PFSK-1 (cell line): ENCODE measurements around the gene TMEM9.

ENCODE experiments used
- FOXP2 ChIP-seq: optimal IDR thresholded peaks from 2 replicates; pipeline ENCODE3; 2011; ENCODE audit warnings: borderline replicate concordance, control low read depth, inconsistent platforms; ENCODE audit not compliant: insufficient read depth; ENCODE audit errors: extremely low read length, extremely low read depth
- POLR2AphosphoS5 ChIP-seq: IDR thresholded peaks from 2 replicates; pipeline ENCODE4 v1.6.1; 2012; ENCODE audit warnings: low read depth, mild to moderate bottlenecking, control low read depth, low read length, moderate library complexity
- SIN3A ChIP-seq: IDR thresholded peaks from 2 replicates; pipeline ENCODE4 v1.6.1; 2012; ENCODE audit warnings: mild to moderate bottlenecking, low read length, moderate library complexity, borderline replicate concordance; ENCODE audit not compliant: insufficient read depth
- TAF1 ChIP-seq: IDR thresholded peaks from 2 replicates; pipeline ENCODE4 v1.6.1; 2012; ENCODE audit warnings: low read length, control low read depth, borderline replicate concordance; ENCODE audit not compliant: insufficient read depth
- TF ChIP-seq, protein P1 (sequence below), 2 experiments: IDR thresholded peaks; 2 replicates each; pipeline versions ENCODE4 v1.6.1 to v1.8.0; 2011 to 2012; ENCODE audit warnings: low read depth in 2 of 2, low read length in 2 of 2, control low read depth in 1 of 2, inconsistent platforms in 1 of 2, mild to moderate bottlenecking in 1 of 2, moderate library complexity in 1 of 2; ENCODE audit not compliant: insufficient read depth in 1 of 2

- TF ChIP-seq POLR2AphosphoS5 (no peak), TAF1 (no peak), SIN3A (no peak), FOXP2 (no peak)
- TF ChIP-seq, protein P1, sequence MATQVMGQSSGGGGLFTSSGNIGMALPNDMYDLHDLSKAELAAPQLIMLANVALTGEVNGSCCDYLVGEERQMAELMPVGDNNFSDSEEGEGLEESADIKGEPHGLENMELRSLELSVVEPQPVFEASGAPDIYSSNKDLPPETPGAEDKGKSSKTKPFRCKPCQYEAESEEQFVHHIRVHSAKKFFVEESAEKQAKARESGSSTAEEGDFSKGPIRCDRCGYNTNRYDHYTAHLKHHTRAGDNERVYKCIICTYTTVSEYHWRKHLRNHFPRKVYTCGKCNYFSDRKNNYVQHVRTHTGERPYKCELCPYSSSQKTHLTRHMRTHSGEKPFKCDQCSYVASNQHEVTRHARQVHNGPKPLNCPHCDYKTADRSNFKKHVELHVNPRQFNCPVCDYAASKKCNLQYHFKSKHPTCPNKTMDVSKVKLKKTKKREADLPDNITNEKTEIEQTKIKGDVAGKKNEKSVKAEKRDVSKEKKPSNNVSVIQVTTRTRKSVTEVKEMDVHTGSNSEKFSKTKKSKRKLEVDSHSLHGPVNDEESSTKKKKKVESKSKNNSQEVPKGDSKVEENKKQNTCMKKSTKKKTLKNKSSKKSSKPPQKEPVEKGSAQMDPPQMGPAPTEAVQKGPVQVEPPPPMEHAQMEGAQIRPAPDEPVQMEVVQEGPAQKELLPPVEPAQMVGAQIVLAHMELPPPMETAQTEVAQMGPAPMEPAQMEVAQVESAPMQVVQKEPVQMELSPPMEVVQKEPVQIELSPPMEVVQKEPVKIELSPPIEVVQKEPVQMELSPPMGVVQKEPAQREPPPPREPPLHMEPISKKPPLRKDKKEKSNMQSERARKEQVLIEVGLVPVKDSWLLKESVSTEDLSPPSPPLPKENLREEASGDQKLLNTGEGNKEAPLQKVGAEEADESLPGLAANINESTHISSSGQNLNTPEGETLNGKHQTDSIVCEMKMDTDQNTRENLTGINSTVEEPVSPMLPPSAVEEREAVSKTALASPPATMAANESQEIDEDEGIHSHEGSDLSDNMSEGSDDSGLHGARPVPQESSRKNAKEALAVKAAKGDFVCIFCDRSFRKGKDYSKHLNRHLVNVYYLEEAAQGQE (IDR thresholded peaks at IDR 0.05; ENCODE audit: insufficient read depth in 1 of 2, low read depth in 2 of 2, low read length in 2 of 2): no peak
Observed at GRCh38 chr1:201181323-201181722, 27.0 kb upstream of the TMEM9 start.
